Body of pancreas (tissue), 4 donors: ENCODE measurements around the gene B4GALT2. TPM values are rescaled to one million over a fixed set of nuclear protein-coding genes. Genes with fewer than 3 reads are reported as not detected.

Experiments
- ATAC-seq: fragments of 150-250 bp; one replicate; pipeline ENCODE4 v1.9.1; 2016
- DNase-seq, 4 donors: peaks; one replicate each; pipeline ENCODE4 v3.0.0-alpha.2; 2019
- H3K27ac ChIP-seq, 4 donors: fragments of 200-600 bp; sonication (generic); 1 replicate in 3 of 4; 2 replicates in 1 of 4; pipeline versions ENCODE4 v1.5.1 to v1.6.1; 2016 to 2019; ENCODE audit warnings: mild to moderate bottlenecking in 1 of 4, mixed read lengths in 1 of 4, moderate library complexity in 1 of 4
- H3K27me3 ChIP-seq, 2 donors: fragments of 200-600 bp; sonication (generic); one replicate each; pipeline ENCODE4 v1.6.0; 2016; ENCODE audit warnings: mild to moderate bottlenecking in 1 of 2
- H3K36me3 ChIP-seq, 2 donors: fragments of 200-600 bp; sonication (generic); replicated peaks in 1 of 2; 2 replicates each; pipeline ENCODE4 v1.5.1; 2016; ENCODE audit warnings: low read depth in 2 of 2; ENCODE audit not compliant: insufficient read depth in 1 of 2
- H3K4me1 ChIP-seq: fragments of 200-600 bp; sonication (generic); one replicate; pipeline ENCODE4 v1.6.0; 2016
- H3K4me3 ChIP-seq, 2 donors: fragments of 200-600 bp; sonication (generic); 1 replicate in 1 of 2; 2 replicates in 1 of 2; pipeline ENCODE4 v1.5.1; 2016 to 2019
- H3K9me3 ChIP-seq, 3 donors: fragments of 200-600 bp; sonication (generic); 1 replicate in 2 of 3; 2 replicates in 1 of 3; pipeline ENCODE4 v1.5.1; 2016
- CTCF ChIP-seq, 7 experiments: fragments of 450-650 bp in 4 of 7; fragments of 200-600 bp in 3 of 7; sonication (generic) in 3 of 7; IDR thresholded peaks; one replicate each; pipeline ENCODE4 v1.5.1; 2016 to 2019; ENCODE audit warnings: antibody characterized with exemption in 7 of 7
- POLR2A ChIP-seq, 3 donors: fragments of 450-650 bp; IDR thresholded peaks; one replicate each; pipeline ENCODE4 v1.6.1; 2016; ENCODE audit warnings: antibody characterized with exemption in 3 of 3, mild to moderate bottlenecking in 2 of 3
- WGBS, 2 donors: methylation state at CpG; one replicate each; pipeline ENCODE4 v1.1.5; 2017; 5-methylcytosine and 5-hydroxymethylcytosine counted together
- intact Hi-C: fragments of 100-400 bp; cut with DNase I; formaldehyde crosslinking; loops from one replicate; pipeline ENCODE4 v1.15.1; 2023
- total RNA-seq, 2 donors: library from RNA; depleted of rRNA; stranded (reverse); fragments of >200 nt; gene quantifications; one replicate each; pipeline ENCODE4 v1.1.0, GENCODE V29; 2016

Gene B4GALT2
- total RNA-seq, 2 donors from 2014 or later = 18.2 to 29.3 TPM

GRCh38 chr1:43986712-43987111, 7.7 kb downstream of the B4GALT2 start:
- Histone ChIP-seq H3K27ac (no peak overlapping the region), H3K27me3 (no peaks in the 10 kb centered on the region), H3K9me3 (no peaks in the 10 kb centered on the region), H3K4me1 (peaks cover 10% of the 10 kb centered on the region), H3K36me3 (peaks cover 0 to 2% of the 10 kb centered on the region in 2 donors), H3K4me3 (no peak overlapping the region)
- WGBS, 2 donors = 65 to 73% methylated on average over 6 of the region's 6 CpGs
- intact Hi-C loops = no loop called here
- ATAC-seq = no peak
- TF ChIP-seq CTCF (IDR thresholded peaks at IDR 0.05) = no peak
- TF ChIP-seq POLR2A (IDR thresholded peaks at IDR 0.05) = no peak
- DNase-seq = no peak

GRCh38 chr1:43987159-43987902, 8.3 kb downstream of the B4GALT2 start:
- Histone ChIP-seq H3K36me3 (peaks cover 0 to 2% of the 10 kb centered on the region in 2 donors), H3K9me3 (no peaks in the 10 kb centered on the region), H3K4me3 (no peak overlapping the region), H3K27ac (peak overlapping the region in 1 of 4 donors; percentile 16), H3K4me1 (peaks cover 14% of the 10 kb centered on the region), H3K27me3 (no peaks in the 10 kb centered on the region)
- intact Hi-C loops = no loop called here
- WGBS, 2 donors = 72 to 75% methylated on average over 6 of the region's 6 CpGs
- TF ChIP-seq CTCF (IDR thresholded peaks at IDR 0.05) (no peak), POLR2A (IDR thresholded peaks at IDR 0.05) (no peak)
- ATAC-seq = no peak
- DNase-seq = no peak

- no peaks in the 10 kb centered on the region for H3K36me3 ChIP-seq
- H3K4me3 ChIP-seq = peak overlapping the region in 1 of 2 donors; percentile 38
- DNase-seq (peak in 1 of 4 donors; percentile 32), ATAC-seq (no peak)
- intact Hi-C loops = no loop called here
- no peak for TF ChIP-seq POLR2A (IDR thresholded peaks at IDR 0.05)
- no peak for TF ChIP-seq CTCF (IDR thresholded peaks at IDR 0.05)
- peak overlapping the region; percentile 79 to 89 (median 84) for H3K27ac ChIP-seq
- 59 to 66% methylated on average over 10 to 19 of the region's 19 CpGs for WGBS, 2 donors
- H3K9me3 ChIP-seq = no peaks in the 10 kb centered on the region
- no peaks in the 10 kb centered on the region for H3K27me3 ChIP-seq
- peaks cover 19% of the 10 kb centered on the region for H3K4me1 ChIP-seq
These were observed 11.5 kb downstream of the B4GALT2 start for GRCh38 chr1:43990271-43991199.

GRCh38 chr1:43991200-43991475, 12.1 kb downstream of the B4GALT2 start:
- peaks cover 19% of the 10 kb centered on the region for H3K4me1 ChIP-seq
- WGBS, 2 donors = 0% methylated on average over 4 to 10 of the region's 10 CpGs

More at GRCh38 chr1:43991200-43991475, 12.1 kb downstream of the B4GALT2 start:
- DNase-seq (no peak), ATAC-seq (no peak)
- Histone ChIP-seq H3K9me3 (no peaks in the 10 kb centered on the region), H3K4me3 (peak overlapping the region in 1 of 2 donors; percentile 38), H3K36me3 (no peaks in the 10 kb centered on the region), H3K27ac (peak overlapping the region; percentile 79 to 89 (median 84)), H3K27me3 (no peaks in the 10 kb centered on the region)
- peak in 1 of 3 donors; percentile 68 for TF ChIP-seq POLR2A (IDR thresholded peaks at IDR 0.05)
- TF ChIP-seq CTCF (IDR thresholded peaks at IDR 0.05) = no peak
- intact Hi-C loops = no loop called here
